HG03108 (cell line): Measurements from ENCODE around the gene DNMT3L.
"Not testable (repeated sequence)": the region's sequence is repeated elsewhere in the genome, so short reads cannot be mapped to it uniquely, and the experiment has no call there.

ENCODE experiments used
- ATAC-seq: cut with Tn5 transposase; IDR thresholded peaks from one replicate; pipeline ENCODE4 v1.9.1; 2021; ENCODE audit warnings: moderate library complexity; ENCODE audit not compliant: unreplicated experiment

Gene DNMT3L

DNA sequence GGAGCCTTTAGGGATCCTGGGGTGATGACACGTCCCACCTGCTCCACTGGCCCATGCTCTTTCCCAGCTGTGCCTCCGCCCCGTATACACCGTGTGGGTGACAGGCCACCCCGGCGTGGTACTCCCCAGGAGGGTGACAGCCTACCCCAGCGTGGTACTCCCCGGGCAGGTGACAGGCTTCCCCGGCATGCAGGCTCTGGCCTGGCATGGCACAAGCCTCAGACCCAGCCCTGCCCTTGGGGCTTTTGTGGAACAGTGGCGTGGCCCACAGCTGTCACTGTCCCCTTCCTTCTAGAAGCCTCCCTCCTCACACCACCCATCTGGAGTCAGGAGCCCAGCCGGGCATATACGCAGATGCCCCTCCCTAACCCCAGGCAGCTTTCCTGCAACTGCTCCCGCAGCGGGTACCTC, 33.5 kb upstream of the DNMT3L start:
- ATAC-seq, result no peak

DNA sequence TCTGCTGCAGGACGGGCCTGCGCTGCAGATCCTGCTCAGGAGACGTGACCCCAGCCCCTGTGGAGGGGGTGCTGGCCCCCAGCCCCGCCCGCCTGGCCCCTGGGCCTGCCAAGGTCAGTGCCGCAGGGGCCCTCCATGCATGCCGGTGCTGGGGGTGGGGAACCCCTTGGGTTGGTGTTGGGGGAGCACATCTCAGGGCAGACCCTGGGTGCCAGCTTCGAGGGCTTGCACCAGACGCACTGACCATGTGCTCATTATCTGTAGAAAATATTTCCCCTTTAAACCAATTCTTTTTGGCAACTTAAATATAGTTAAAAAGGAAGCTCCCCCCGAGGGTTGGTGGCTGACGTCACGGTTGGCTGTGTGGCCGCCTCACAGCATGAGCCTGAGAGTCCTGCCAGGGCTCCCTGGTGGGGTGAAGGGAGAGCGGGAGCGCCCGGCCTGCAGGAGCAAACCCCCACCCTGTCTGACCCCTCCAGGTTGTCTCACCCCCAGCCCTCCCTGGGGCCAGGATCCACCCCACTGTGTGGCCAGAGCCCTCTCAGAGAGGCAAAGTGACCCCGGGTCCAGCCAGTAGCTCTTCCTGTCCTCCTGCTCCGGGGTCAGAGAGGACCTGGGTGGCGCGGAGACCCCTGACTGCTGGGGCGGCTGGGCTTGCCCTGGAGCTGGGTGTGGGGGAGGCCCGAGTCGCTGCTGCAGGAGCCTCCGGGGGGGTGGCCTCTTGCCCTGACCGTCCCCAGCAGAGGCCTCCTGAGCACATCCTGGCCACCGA, 32.9 kb upstream of the DNMT3L start:
- ATAC-seq, result no peak

GRCh38 chr21:44293551-44294231, 32.0 kb upstream of the DNMT3L start:
- ATAC-seq, result no peak

DNA sequence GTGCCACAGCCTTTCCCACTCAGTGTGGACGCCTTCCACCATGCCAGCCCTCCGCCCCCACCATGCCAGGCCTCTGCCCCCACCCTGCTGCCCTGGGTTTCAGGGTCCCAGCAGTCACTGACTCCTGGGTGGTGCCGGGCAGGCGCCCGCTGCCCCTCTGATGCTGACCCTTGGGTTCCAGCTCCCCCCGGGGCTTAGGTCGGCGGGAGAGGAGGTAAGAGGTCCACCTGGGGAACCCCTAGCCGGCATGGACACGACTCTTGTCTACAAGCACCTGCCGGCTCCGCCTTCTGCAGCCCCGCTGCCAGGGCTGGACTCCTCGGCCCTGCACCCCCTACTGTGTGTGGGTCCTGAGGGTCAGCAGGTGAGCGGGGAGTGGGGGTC, 31.1 kb upstream of the DNMT3L start:
- no peak for ATAC-seq

DNA sequence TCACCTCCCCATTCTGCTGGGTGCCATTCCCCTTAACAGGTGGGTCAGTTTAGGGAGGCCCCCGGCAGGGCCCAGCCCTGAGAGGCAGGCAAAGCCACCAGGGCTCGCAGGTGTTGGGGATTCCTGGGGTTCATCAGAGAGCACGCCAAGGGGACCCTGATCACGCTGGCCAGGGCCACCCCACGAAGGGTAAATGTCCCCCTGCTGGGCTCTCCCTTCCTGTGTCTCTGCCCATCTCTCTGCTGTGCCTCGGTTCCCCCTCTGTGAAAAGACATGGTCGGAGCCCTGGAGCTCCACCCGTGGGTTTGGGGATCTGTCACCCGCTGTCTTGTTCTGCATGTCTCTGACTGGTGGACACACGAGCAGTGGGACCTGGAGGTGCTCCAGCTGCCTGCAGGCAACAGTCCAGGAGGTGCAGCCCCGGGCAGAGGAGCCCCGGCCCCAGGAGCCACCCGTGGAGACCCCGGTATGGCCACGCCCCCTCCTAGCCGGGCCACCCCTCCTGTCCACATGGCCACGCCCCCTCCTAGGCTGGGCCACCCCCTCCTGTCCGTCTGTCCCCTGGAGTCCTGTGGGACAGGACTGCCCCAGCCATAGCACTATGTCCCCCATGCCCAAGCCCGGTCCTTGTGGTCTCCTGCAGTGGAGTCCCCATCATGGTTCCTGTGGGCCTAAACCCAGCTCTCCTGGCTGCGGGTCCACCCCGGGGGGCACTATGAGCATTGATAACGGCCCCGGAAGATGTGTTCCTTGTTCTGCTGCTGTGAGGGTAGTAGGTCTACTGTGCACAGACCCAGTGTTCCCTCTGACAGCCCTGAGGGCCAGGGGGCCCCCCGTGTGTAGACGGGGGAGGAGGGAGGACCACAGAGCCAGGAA, 30.5 kb upstream of the DNMT3L start:
- no peak for ATAC-seq

DNA sequence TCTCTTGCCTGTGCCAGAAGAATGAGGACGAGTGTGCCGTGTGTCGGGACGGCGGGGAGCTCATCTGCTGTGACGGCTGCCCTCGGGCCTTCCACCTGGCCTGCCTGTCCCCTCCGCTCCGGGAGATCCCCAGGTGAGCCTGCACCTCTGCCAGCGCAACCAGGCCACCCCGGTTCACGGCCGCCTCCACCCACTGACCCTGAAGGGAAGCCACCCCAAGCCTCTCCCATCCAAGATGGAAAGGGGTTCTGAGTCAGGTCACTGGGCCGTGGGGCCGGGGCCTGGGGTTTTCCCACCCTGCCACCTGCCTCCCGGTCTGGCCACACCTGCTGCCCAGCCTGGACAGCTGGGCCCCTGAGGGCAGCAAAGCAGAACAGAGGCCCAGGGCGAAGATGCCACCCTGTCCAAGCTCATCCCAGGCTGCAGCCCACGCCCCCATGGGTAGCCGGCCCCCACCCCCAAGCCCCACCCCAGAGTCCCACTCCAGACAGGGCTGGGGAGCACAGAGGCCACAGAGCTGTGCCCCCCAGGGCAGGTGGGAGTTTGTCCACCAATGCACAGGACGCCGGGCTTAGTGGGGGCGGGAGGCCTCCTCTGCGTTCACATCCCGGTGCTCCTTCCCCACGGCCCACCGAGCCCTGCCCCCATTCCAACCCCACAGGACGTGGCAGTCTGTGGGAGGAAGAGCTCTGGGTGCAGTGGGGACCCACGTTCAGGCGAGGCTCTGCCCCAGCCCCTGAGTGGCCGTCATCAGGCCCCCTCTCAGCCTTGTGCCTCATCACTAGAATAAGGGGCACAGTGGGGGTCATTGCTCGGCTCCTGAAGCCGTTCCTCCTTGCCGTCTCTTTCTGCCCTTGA, 29.6 kb upstream of the DNMT3L start:
- no peak for ATAC-seq

GRCh38 chr21:44290327-44291077, 28.8 kb upstream of the DNMT3L start:
- ATAC-seq, result no peak

DNA sequence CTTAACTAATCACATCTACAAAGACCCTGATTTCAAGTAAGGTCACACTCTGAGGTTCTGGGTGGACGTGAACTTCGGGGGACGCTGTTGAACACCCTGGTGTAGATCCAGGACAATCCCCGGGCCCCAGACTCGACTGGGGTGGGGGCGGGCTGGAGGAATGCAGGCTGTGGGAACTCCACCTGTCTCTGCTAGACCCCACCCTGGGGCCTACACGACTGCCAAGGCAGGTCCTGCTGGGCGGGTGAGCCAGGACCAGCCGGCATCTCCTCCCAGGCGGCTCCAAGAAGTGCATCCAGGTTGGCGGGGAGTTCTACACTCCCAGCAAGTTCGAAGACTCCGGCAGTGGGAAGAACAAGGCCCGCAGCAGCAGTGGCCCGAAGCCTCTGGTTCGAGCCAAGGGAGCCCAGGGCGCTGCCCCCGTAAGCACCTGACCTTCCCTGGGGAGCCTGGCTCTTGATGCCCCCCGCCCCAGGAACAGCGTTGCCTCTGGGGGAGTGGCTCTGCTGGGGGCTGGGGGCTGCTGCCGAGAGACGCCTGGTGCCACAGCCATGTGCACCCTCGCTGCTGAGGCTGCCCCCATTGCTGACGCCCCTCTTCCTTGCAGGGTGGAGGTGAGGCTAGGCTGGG, 27.8 kb upstream of the DNMT3L start:
- no peak for ATAC-seq

DNA sequence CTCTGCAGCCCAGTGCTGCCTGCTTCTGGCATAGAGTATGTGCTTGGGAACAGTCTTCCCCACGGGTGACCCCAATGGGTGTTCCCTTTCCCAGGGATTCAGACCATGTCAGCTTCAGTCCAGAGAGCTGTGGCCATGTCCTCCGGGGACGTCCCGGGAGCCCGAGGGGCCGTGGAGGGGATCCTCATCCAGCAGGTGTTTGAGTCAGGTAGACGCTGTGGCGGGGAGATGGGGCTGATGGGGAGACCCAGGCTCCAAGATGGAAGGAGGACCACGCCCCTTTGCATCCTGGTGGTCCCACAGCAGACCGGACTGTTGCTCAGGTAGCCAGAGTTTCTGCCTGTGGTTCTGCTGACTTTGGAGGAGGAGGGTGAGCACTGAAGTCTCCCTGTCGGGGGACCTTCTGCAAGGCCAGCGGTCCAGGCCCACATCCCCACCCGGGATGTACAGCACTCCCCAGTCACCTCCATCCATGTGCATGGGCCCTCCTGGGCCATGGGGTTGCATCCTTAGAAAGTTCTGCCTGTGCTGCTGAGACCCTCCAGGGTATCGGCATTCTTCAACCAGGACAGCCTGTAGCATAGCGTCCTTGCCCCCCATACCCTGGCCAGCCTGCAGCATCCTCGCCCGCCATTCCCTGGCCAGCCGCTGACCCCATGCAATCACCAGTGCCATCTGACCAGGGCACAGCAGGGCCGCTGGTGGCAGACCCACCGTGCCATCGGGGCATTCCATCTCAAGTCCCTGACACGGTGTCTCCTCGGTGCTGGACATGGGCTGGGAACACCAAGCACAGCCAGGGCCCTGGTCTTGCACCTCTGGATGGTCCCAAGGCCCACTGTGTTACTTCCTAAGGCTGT, 26.8 kb upstream of the DNMT3L start:
- ATAC-seq, result no peak

- ATAC-seq, result no peak
Observed at GRCh38 chr21:44286716-44287632, 25.3 kb upstream of the DNMT3L start.

DNA sequence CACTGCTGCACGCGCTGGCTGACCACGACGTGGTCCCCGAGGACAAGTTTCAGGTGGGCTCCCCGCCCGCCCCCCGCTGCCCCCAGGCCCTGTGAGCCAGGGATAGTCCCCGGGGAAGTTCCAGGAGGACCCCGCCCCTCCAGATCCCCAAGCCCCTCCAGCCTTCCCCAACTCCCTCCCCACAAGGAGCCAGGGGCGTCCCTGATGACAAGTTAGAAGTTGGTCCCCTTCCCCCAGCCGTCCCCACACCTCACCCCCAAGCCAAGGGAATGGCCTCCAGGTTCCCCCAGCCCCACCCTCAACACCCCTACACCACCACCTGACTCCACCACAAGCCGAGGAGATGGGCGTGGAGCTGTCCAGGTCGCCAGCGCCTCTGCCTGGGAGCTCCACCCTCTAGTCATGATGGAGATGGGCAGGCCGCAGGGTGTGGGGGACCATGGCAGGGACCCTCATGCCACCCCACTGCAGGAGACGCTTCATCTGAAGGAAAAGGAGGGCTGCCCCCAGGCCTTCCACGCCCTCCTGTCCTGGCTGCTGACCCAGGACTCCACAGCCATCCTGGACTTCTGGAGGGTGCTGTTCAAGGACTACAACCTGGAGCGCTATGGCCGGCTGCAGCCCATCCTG, 24.5 kb upstream of the DNMT3L start:
- no peak for ATAC-seq

DNA sequence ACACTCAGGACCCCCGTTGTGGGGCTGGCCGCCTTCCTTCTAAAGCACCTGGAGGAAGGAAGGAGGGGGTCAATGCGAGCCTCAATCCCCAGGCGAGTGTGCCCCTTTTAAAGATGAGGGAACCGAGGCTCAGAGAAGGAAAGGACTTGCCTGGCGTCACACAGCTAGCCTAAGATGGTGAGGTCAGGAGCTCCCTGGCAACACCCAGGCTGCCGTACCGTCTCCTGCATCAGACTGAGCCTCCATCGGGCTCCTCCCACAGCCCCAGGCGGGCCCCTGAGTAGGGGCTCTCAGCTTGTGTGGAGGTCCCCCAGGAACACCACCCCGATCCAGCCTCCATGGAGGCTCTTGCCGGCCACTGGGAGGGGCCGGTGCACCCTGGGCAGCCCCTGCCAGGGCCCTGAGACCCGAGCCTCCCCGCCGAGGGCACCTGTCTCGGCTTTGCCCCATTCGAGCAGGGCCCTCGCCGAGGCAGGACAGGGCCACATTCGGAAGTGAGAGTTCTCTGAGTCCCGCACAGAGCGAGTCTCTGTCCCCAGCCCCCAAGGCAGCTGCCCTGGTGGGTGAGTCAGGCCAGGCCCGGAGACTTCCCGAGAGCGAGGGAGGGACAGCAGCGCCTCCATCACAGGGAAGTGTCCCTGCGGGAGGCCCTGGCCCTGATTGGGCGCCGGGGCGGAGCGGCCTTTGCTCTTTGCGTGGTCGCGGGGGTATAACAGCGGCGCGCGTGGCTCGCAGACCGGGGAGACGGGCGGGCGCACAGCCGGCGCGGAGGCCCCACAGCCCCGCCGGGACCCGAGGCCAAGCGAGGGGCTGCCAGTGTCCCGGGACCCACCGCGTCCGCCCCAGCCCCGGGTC, 23.7 kb upstream of the DNMT3L start, which contains the start of gene AIRE:
Gene AIRE (plus strand): TSS at position 739 of the 855 bp plus-strand sequence. CDS start 131 bp downstream, outside the sequence.
- no peak for ATAC-seq

- no peak for ATAC-seq
Observed at GRCh38 chr21:44283948-44284347, 22.3 kb upstream of the DNMT3L start.

DNA sequence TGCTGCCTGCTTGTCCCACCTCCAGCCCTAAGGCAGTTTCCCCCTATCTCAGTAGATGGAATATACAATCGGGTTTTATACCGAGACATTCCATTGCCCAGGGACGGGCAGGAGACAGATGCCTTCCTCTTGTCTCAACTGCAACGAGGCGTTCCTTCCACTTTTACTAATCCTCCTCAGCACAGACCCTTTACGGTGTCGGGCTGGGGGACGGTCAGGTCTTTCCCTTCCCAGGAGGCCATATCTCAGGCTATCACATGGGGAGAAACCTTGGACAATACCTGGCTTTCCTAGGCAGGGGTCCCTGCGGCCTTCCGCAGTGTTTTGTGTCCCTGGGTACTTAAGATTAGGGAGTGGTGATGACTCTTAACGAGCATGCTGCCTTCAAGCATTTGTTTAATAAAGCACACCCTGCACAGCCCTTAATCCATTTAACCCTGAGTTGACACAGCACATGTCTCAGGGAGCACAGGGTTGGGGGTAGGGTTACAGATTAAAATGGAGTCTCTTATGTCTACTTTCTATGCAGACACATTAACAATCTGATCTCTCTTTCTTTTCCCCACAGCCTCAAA, 21.6 kb upstream of the DNMT3L start:
- ATAC-seq, result not testable (repeated sequence)

GRCh38 chr21:44282370-44282769, 20.7 kb upstream of the DNMT3L start:
- no peak for ATAC-seq

GRCh38 chr21:44281801-44282200, 20.1 kb upstream of the DNMT3L start:
- ATAC-seq, result no peak
